ENCODE measurements around the gene ACSL5.

ACSL5 gene

GRCh38 chr10:112373912-112374338 is at the start of gene ACSL5:
Gene ACSL5, plus strand, starts transcription at chr10:112374116. Its CDS starts 20,831 bp downstream, at chr10:112394947.
- H3K4me3 ChIP-seq (ENCODE audit: low read depth, low read length): no peak within 1 kb of the TSS
- no peak for DNase-seq (ENCODE audit: low read depth)
- no peak for TF ChIP-seq CTCF (IDR thresholded peaks at IDR 0.05; ENCODE audit: control insufficient read depth, extremely low read depth, insufficient read depth)

GRCh38 chr10:112327678-112328077 is 46.2 kb upstream of the ACSL5 start:
- DNase-seq (ENCODE audit: low read depth): no peak
- TF ChIP-seq CTCF (IDR thresholded peaks at IDR 0.05; ENCODE audit: control insufficient read depth, extremely low read depth, insufficient read depth): no peak

GRCh38 chr10:112330162-112330561 is 43.8 kb upstream of the ACSL5 start:
- no peak for TF ChIP-seq CTCF (IDR thresholded peaks at IDR 0.05; ENCODE audit: control insufficient read depth, extremely low read depth, insufficient read depth)
- no peak for DNase-seq (ENCODE audit: low read depth)
- H3K4me3 ChIP-seq (ENCODE audit: low read depth, low read length): no peak overlapping the region

More at GRCh38 chr10:112327678-112328077, 46.2 kb upstream of the ACSL5 start:
- no peak overlapping the region for H3K4me3 ChIP-seq (ENCODE audit: low read depth, low read length)

- peak; percentile 78 for DNase-seq (ENCODE audit: low read depth)
- no peak overlapping the region for H3K4me3 ChIP-seq (ENCODE audit: low read depth, low read length)
- peak; percentile 23; the same call in 1 of the 2 replicates for TF ChIP-seq CTCF (IDR thresholded peaks at IDR 0.05; ENCODE audit: control insufficient read depth, extremely low read depth, insufficient read depth)
Measured at GRCh38 chr10:112330607-112331160, 43.2 kb upstream of the ACSL5 start.

GRCh38 chr10:112332022-112332421 is 41.9 kb upstream of the ACSL5 start:
- H3K4me3 ChIP-seq (ENCODE audit: low read depth, low read length): no peak overlapping the region
- TF ChIP-seq CTCF (IDR thresholded peaks at IDR 0.05; ENCODE audit: control insufficient read depth, extremely low read depth, insufficient read depth): no peak
- DNase-seq (ENCODE audit: low read depth): no peak

- no peak for DNase-seq (ENCODE audit: low read depth)
- H3K4me3 ChIP-seq (ENCODE audit: low read depth, low read length): no peak overlapping the region
- TF ChIP-seq CTCF (IDR thresholded peaks at IDR 0.05; ENCODE audit: control insufficient read depth, extremely low read depth, insufficient read depth): no peak
Measured at GRCh38 chr10:112332509-112333228, 41.2 kb upstream of the ACSL5 start.

Measured in LNCaP clone FGC (cell line).